Activated CD4-positive, alpha-beta T cell treated with anti-CD3 and anti-CD28 coated beads, Interleukin-2, amount 50 U/mL, for 48 hours (primary cell): ENCODE data around the gene SULF2.
A peak's percentile ranks its signal among the peaks of the same experiment; 100 is the strongest.

ENCODE experiments used
- DNase-seq, 2 experiments: peaks; one replicate each; pipeline ENCODE4 v3.0.0-alpha.2; 2020

Gene SULF2

GRCh38 chr20:47627540-47627939 lies 157.7 kb downstream of the SULF2 start:
- DNase-seq: no peak

- DNase-seq: no peak
Observed at GRCh38 chr20:47623206-47623605, 162.1 kb downstream of the SULF2 start.

- DNase-seq: no peak
Observed at GRCh38 chr20:47622118-47622665, 163.1 kb downstream of the SULF2 start.

- DNase-seq: no peak
Observed at GRCh38 chr20:47620808-47621805, 164.2 kb downstream of the SULF2 start.

- DNase-seq: no peak
Observed at GRCh38 chr20:47618479-47618878, 166.8 kb downstream of the SULF2 start.

GRCh38 chr20:47614703-47615309 lies 170.5 kb downstream of the SULF2 start:
- no peak for DNase-seq

GRCh38 chr20:47612670-47613069 lies 172.6 kb downstream of the SULF2 start:
- DNase-seq: no peak

- no peak for DNase-seq
Observed at GRCh38 chr20:47611785-47612184, 173.5 kb downstream of the SULF2 start.

GRCh38 chr20:47610945-47611250 lies 174.4 kb downstream of the SULF2 start:
- no peak for DNase-seq

- DNase-seq: peak; percentile 73 to 83
Observed at GRCh38 chr20:47610247-47610944, 174.9 kb downstream of the SULF2 start.

GRCh38 chr20:47609001-47609400 lies 176.3 kb downstream of the SULF2 start:
- no peak for DNase-seq
